ENCODE data around the gene PPM1J.
"Not testable (repeated sequence)": the region's sequence is repeated elsewhere in the genome, so short reads cannot be mapped to it uniquely, and the experiment has no call there.

The PPM1J gene

DNA sequence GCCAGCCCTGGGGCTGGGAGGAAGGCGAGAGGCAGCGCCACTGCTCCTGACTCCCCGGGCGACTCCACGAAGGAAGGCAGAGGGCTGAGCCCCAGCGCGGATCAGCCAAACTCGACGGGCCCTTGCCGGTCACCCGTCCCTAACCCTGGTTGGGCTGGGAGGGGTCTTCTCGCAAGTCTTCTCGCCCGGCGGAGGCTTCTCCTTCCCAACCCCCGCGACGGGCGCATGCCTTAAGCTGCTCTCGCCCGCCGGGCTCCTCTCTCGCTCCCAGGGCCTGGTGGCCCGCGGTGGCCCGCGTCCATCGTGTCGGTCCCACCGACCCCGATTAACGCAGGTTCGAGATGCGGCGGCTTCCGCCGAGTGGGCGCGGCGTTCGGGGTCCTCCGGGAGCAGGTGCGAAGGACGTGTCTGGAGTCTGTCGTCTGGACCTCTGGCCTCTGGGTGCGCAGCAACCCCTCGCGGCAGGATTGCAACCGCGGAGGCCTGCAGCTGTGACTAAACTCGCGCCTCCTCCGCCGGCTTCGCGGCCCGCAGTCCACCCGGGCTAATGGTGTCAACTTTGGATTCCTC lies 29.0 kb upstream of the PPM1J start:
- TF ChIP-seq, protein P1, sequence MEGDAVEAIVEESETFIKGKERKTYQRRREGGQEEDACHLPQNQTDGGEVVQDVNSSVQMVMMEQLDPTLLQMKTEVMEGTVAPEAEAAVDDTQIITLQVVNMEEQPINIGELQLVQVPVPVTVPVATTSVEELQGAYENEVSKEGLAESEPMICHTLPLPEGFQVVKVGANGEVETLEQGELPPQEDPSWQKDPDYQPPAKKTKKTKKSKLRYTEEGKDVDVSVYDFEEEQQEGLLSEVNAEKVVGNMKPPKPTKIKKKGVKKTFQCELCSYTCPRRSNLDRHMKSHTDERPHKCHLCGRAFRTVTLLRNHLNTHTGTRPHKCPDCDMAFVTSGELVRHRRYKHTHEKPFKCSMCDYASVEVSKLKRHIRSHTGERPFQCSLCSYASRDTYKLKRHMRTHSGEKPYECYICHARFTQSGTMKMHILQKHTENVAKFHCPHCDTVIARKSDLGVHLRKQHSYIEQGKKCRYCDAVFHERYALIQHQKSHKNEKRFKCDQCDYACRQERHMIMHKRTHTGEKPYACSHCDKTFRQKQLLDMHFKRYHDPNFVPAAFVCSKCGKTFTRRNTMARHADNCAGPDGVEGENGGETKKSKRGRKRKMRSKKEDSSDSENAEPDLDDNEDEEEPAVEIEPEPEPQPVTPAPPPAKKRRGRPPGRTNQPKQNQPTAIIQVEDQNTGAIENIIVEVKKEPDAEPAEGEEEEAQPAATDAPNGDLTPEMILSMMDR (IDR thresholded peaks at IDR 0.05; ENCODE audit: borderline replicate concordance, control extremely low read depth, extremely low read depth, insufficient read depth, missing control alignments) = no peak
- in situ Hi-C loops (cut with MboI; ENCODE audit: low sequenced_read_pairs, unreplicated experiment) = no loop called here
- DNase-seq (ENCODE audit: low spot score) = no peak

DNA sequence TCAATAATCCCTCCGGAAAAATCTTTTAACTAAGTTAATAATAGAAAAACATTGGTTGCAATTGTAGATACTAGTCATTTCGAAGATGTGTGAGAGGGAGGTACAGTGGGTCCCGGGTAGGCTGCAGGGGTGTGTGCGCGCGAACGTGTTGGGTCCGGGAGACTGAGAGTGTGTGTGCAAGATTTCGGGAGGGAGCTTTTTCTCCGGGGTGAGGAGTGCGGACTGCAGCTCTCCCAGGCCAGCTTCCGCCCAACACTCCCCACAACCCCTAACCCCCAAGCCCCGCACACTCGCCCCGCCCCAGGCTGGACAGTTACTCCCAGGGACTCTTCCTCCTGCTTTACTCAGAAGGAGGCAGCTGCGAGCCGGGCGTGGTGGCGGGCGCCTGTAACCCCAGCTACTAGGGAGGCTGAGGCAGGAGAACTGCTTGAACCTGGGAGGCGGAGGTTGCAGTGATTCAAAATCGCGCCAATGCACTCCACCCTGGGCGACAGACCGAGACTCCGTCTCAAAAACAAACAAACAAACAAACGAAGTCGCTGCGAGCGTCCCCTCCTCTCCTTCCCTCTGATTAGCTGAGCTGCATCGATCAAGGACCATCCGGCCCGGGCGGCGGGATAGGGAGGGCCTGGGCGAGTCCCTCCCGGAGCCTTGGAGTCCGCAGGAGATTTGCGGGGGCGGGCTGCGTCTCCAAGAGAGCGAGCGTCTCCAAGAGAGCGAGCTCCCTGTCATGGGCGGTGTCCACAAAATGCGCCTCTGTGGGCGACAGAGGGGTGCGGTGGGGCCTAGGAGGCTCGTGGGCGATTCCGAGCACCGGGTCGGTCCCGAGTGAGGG lies 28.3 kb upstream of the PPM1J start:
- TF ChIP-seq, protein P1 (IDR thresholded peaks at IDR 0.05; ENCODE audit: borderline replicate concordance, control extremely low read depth, extremely low read depth, insufficient read depth, missing control alignments) = no peak
- no peak for DNase-seq (ENCODE audit: low spot score)
- in situ Hi-C loops (cut with MboI; ENCODE audit: low sequenced_read_pairs, unreplicated experiment) = no loop called here

DNA sequence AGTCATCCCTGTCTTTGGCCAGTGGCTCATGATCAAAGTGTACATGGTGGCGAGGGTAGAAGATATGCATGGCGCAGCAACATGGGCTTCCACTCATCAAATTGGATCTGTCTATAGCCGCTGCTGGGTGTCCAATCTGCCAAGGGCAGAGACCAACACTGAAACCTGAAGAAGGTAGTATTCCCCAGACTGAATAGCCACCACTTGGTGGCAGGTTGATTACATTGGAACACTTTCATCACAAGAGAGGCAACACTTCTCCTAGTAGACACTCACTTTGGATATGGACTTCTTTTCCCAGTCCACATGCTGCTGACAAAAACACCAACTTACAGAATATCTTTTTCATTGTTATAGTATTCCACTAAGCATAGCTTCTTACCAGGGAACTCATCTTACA lies 22.4 kb upstream of the PPM1J start:
- TF ChIP-seq, protein P1 (IDR thresholded peaks at IDR 0.05; ENCODE audit: borderline replicate concordance, control extremely low read depth, extremely low read depth, insufficient read depth, missing control alignments) = no peak
- in situ Hi-C loops (cut with MboI; ENCODE audit: low sequenced_read_pairs, unreplicated experiment) = no loop called here
- DNase-seq (ENCODE audit: low spot score) = no peak

DNA sequence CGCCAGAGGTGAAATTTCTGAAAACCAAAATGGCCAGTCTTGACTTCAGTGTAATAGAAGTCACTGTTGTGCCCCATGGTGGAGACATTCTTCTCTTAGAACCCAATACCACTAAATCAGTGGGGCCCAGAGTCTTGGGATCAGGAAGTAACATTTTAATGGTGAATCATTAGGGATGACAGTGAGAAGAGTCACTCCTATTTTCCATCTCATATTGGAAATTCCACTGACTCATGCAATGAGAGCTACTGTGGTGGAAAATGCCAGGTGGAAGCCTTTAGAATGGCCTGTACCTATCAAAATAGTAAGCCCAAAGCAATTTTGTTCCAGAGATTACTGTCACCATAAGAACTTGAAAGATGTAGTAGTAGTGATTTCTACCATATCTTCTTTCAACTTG lies 20.6 kb upstream of the PPM1J start:
- TF ChIP-seq, protein P1 (IDR thresholded peaks at IDR 0.05; ENCODE audit: borderline replicate concordance, control extremely low read depth, extremely low read depth, insufficient read depth, missing control alignments) = no peak
- in situ Hi-C loops (cut with MboI; ENCODE audit: low sequenced_read_pairs, unreplicated experiment) = no loop called here
- DNase-seq (ENCODE audit: low spot score) = no peak

DNA sequence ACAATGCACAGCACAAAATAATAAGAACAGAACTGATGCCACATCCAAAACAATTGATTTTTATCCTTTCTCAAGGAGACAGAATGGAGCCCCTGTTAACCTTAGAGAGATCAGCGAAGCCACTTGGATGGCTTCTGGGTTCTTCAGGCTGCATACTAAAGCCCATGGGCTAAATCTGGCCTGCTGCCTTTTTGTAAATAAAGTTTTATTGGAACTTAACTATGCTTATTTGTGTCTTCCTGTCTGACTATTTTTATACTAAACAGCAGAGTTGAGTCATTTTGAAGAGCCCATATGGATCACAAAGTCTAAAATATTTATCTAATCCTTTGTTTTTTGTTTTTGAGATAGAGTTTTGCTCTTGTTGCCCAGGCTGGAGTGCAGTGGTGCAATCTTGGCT lies 16.3 kb upstream of the PPM1J start:
- in situ Hi-C loops (cut with MboI; ENCODE audit: low sequenced_read_pairs, unreplicated experiment) = no loop called here

DNA sequence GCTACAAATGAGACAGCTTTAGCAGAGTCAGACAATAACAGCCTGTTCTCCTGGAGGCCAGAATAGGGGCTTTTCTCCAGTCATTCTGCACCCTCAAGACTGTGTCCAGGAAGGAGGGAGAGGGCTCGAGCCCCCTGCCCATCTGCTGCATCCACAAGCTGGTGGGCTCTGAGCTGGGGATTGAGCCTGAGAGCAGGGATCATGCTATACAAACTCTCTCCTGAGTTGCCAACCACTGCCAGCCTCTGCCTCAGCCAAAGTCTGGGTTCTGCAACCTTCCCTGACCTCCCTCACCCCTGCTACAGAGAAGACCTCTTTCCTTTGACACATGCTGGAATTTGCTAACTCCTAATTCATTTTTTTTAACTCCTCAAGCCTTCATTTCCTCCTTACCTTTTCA lies 14.8 kb upstream of the PPM1J start:
- DNase-seq (ENCODE audit: low spot score) = no peak
- in situ Hi-C loops (cut with MboI; ENCODE audit: low sequenced_read_pairs, unreplicated experiment) = no loop called here
- TF ChIP-seq, protein P1 (IDR thresholded peaks at IDR 0.05; ENCODE audit: borderline replicate concordance, control extremely low read depth, extremely low read depth, insufficient read depth, missing control alignments) = no peak

More for the DNA sequence above, 16.3 kb upstream of the PPM1J start:
- DNase-seq (ENCODE audit: low spot score) = no peak
- TF ChIP-seq, protein P1 (IDR thresholded peaks at IDR 0.05; ENCODE audit: borderline replicate concordance, control extremely low read depth, extremely low read depth, insufficient read depth, missing control alignments) = no peak

DNA sequence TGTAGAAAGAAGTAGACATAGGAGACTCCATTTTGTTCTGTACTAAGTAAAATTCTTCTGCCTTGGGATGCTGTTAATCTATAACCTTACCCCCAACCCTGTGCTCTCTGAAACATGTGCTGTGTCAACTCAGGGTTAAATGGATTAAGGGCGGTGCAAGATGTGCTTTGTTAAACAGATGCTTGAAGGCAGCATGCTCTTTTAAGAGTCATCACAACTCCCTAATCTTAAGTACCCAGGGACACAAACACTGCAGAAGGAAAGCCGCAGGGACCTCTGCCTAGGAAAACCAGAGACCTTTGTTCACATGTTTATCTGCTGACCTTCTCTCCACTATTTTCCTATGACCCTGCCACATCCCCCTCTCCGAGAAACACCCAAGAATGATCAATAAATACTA lies 13.9 kb upstream of the PPM1J start:
- DNase-seq (ENCODE audit: low spot score); in situ Hi-C loops (cut with MboI; ENCODE audit: low sequenced_read_pairs, unreplicated experiment): not testable (repeated sequence)

DNA sequence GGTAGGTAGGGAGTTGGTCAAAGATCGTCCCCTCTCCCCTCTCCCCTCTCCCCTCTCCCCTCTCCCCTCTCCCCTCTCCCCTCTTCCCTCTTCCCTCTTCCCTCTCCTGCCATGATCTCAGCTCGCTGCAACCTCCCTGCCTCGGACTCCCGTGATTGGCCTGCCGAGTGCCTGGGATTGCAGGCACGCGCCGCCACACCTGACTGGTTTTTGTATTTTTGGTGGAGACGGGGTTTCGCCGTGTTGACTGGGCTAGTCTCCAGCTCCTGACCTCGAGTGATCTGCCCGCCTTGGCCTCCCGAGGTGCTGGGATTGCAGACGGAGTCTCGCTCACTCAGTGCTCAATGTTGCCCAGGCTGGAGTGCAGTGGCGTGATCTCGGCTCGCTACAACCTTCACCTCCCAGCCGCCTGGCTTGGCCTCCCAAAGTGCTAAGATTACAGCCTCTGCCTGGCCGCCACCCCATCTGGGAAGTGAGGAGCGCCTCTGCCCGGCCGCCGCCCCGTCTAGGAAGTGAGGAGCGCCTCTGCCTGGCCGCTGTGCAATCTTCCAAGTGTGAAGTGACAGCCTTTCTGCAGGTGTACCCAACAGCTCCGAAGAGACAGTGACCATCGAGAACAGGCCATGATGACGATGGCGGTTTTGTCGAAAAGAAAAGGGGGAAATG lies 13.3 kb upstream of the PPM1J start:
- DNase-seq (ENCODE audit: low spot score); in situ Hi-C loops (cut with MboI; ENCODE audit: low sequenced_read_pairs, unreplicated experiment): not testable (repeated sequence)
